Ovary (tissue), 9 donors: Measurements from ENCODE around the gene DMRT3. TPM values are rescaled to one million over a fixed set of nuclear protein-coding genes. Genes with fewer than 3 reads are reported as not detected.

Experiments used
- DNase-seq, 5 donors: peaks; one replicate each; pipeline ENCODE4 v3.0.0-alpha.2; 2019 to 2020
- H3K27ac ChIP-seq, 2 donors: fragments of 200-600 bp; one replicate each; pipeline versions ENCODE4 v1.5.1 to v1.8.0; 2019 to 2022
- H3K27me3 ChIP-seq: fragments of 200-600 bp; one replicate; pipeline ENCODE4 v1.8.0; 2022
- H3K36me3 ChIP-seq: fragments of 200-600 bp; sonication (generic); one replicate; pipeline ENCODE4 v1.5.1; 2019
- H3K4me1 ChIP-seq: one replicate; pipeline ENCODE4 v1.8.1; 2013; ENCODE audit warnings: mild to moderate bottlenecking, moderate library complexity; ENCODE audit not compliant: insufficient read depth
- H3K4me3 ChIP-seq: fragments of 200-600 bp; sonication (generic); one replicate; pipeline ENCODE4 v1.5.1; 2017
- H3K9me3 ChIP-seq, 2 donors: fragments of 200-600 bp in 1 of 2; sonication (generic) in 1 of 2; one replicate each; pipeline versions ENCODE4 v1.5.1 to v1.8.1; 2013 to 2019; ENCODE audit warnings: mild to moderate bottlenecking in 1 of 2, moderate library complexity in 1 of 2
- EP300 ChIP-seq: sonication (generic); formaldehyde crosslinking; IDR thresholded peaks from one replicate; pipeline ENCODE4 v1.6.1; 2017; ENCODE audit warnings: antibody characterized with exemption
- POLR2A ChIP-seq: fragments of 450-650 bp; IDR thresholded peaks from one replicate; pipeline ENCODE4 v1.6.1; 2017; ENCODE audit warnings: antibody characterized with exemption, mild to moderate bottlenecking, moderate library complexity
- WGBS, 3 donors: extraction: QIAGEN DNeasy Blood & Tissue Kit in 1 of 3; methylation state at CpG; one replicate each; pipeline versions ENCODE4 v1.1.5 to v1.1.7; 2013 to 2017; 5-methylcytosine and 5-hydroxymethylcytosine counted together
- intact Hi-C, 4 donors: fragments of 100-400 bp; cut with DNase I; formaldehyde crosslinking; loops; one replicate each; pipeline versions ENCODE4 v1.11.0 to v1.15.1; 2022 to 2023
- polyA plus RNA-seq, 2 donors: library from polyadenylated mRNA; stranded (reverse); fragments of 200-250 nt in 1 of 2; fragments of 350-450 nt in 1 of 2; fragmentation: Illumina TruSeq in 1 of 2; extraction: RNeasy Lipid Tissue Mini Kit (QIAGEN cat#74804) in 1 of 2; gene quantifications; one replicate each; pipeline ENCODE4 v1.2.3, GENCODE V29; 2013 to 2014
- total RNA-seq, 7 donors: library from RNA; depleted of rRNA in 2 of 7; stranded (reverse); fragments of >200 nt in 2 of 7; fragmentation: NEBNext Ultra II Directional in 3 of 7; extraction: Animal tissue kit (Norgen Biotek cat#: 25700) in 3 of 7; gene quantifications; one replicate each; pipeline versions ENCODE4 v1.1.0 to v1.2.4, GENCODE V29; 2016 to 2023
- TF ChIP-seq, protein P1 (sequence below), 3 donors: fragments of 450-650 bp in 2 of 3; fragments of 200-600 bp in 1 of 3; IDR thresholded peaks; one replicate each; pipeline versions ENCODE4 v1.5.1 to v1.8.0; 2016 to 2022; ENCODE audit warnings: antibody characterized with exemption in 3 of 3, mild to moderate bottlenecking in 1 of 3
- donor health status: DM: no; HTN: no; CAD: no; lungs with moderate emphysema.
- donor health status: DM: no; HTN: no; CAD: no.
- donor health status: Bipolar disorder and iron deficiency.
- donor health status: DM: yes; HTN: yes; CAD: no.
- donor health status: DM: no; HTN: no; CAD: no.
- donor health status: DM: yes; HTN: yes; CAD: no.

Gene DMRT3
- total and polyA plus RNA-seq, 9 donors: 0.17 TPM; not detected in 8

DNA sequence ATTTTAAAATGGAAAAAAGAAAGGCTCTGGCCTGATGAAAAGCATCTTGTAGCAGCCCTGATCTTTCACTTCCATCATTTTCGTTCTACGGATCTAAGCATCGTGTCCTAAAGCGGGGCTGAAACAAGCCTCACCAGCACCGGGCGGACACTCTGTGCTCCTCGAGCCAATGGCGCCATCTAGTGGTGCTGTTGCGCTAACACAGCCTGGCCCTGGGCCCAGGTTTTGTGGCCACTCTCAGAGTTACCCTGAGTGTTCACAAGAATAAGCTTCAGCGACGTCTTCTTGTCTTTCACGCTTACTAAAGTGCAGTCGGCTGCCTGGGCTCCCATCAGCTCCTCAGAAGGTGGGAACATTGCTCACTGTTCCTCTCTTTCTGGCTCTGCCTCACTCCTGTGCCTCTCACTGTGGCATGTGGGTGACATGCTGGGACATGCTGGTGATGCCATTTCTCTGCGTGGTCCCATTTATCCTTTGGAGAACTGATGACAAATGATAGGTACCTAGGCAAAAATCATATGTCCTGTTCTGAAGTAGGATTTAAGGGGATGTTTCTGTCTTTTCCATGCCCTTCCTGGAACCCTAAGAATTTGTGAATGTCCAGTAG is 32.7 kb downstream of the DMRT3 start:
- no peak overlapping the region for H3K27ac ChIP-seq
- no peaks in the 10 kb centered on the region for H3K4me1 ChIP-seq
- DNase-seq: peak; percentile 38 to 85 (median 66)
- 7 to 8% (median 7%) methylated on average over 14 of the region's 14 CpGs for WGBS, 3 donors
- no peaks in the 10 kb centered on the region for H3K27me3 ChIP-seq
- H3K9me3 ChIP-seq: no peaks in the 10 kb centered on the region
- no peak overlapping the region for H3K4me3 ChIP-seq
- H3K36me3 ChIP-seq: no peaks in the 10 kb centered on the region
- TF ChIP-seq POLR2A: no peak
- no peak for TF ChIP-seq EP300
- TF ChIP-seq, protein P1, sequence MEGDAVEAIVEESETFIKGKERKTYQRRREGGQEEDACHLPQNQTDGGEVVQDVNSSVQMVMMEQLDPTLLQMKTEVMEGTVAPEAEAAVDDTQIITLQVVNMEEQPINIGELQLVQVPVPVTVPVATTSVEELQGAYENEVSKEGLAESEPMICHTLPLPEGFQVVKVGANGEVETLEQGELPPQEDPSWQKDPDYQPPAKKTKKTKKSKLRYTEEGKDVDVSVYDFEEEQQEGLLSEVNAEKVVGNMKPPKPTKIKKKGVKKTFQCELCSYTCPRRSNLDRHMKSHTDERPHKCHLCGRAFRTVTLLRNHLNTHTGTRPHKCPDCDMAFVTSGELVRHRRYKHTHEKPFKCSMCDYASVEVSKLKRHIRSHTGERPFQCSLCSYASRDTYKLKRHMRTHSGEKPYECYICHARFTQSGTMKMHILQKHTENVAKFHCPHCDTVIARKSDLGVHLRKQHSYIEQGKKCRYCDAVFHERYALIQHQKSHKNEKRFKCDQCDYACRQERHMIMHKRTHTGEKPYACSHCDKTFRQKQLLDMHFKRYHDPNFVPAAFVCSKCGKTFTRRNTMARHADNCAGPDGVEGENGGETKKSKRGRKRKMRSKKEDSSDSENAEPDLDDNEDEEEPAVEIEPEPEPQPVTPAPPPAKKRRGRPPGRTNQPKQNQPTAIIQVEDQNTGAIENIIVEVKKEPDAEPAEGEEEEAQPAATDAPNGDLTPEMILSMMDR (IDR thresholded peaks at IDR 0.05): peak in 2 of 3 donors; percentile 24 to 36
- intact Hi-C loops: loop anchor here in 1 of 4 donors (10.0 kb wide), 1 partner anchor 624 kb away; no protein-coding TSS in a partner anchor

DNA sequence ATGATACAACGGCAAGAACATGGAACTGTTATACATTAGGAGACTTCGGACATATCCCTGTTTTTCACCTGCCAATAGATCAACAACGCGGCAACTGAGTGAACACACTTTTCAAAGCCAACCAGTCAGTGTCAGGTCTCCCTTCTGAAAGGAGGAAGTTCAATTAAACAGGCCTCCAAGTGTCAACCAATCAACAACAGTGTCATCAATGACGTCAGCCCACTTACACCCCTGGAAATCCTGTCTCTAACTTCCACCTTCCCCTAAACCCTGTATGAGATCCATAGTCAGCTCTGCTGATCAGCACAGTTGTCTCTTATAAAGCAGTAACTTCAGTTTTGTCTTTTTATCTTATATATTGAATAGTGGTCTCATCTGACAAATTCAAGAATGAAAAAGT is 36.6 kb downstream of the DMRT3 start:
- Histone ChIP-seq H3K9me3 (no peaks in the 10 kb centered on the region), H3K27me3 (no peaks in the 10 kb centered on the region), H3K27ac (no peak overlapping the region), H3K4me3 (no peak overlapping the region), H3K4me1 (no peaks in the 10 kb centered on the region), H3K36me3 (no peaks in the 10 kb centered on the region)
- no peak for DNase-seq
- 64 to 72% (median 72%) methylated on average over 5 of the region's 5 CpGs for WGBS, 3 donors
- TF ChIP-seq EP300 (no peak), POLR2A (no peak)
- TF ChIP-seq, protein P1 (IDR thresholded peaks at IDR 0.05): no peak
- intact Hi-C loops: no loop called here

DNA sequence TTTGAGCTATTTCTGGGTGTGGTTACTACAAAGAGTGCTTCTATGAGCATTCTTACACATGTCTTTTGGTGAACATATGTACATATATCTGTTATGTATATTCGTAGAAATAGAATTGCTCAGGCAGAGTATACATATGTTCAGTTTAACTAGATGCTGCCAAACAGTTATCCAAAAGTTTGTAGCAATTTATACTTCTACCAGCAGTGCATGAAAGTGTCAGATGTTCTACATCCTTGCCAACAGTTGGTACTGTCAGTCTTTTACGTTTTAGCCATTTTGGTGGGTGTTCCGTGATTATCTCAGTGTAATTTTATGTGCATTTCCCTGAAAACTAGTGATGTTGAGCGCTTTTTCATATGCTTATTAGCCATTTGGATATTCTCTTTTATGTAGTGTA is 37.8 kb downstream of the DMRT3 start:
- intact Hi-C loops: no loop called here
- no peak for DNase-seq
- Histone ChIP-seq H3K36me3 (no peaks in the 10 kb centered on the region), H3K9me3 (no peaks in the 10 kb centered on the region), H3K4me1 (no peaks in the 10 kb centered on the region), H3K27ac (no peak overlapping the region), H3K27me3 (no peaks in the 10 kb centered on the region), H3K4me3 (no peak overlapping the region)
- no peak for TF ChIP-seq EP300
- TF ChIP-seq, protein P1 (IDR thresholded peaks at IDR 0.05): no peak
- TF ChIP-seq POLR2A: no peak
- WGBS, 3 donors: 75 to 81% (median 80%) methylated on average over 4 of the region's 4 CpGs

DNA sequence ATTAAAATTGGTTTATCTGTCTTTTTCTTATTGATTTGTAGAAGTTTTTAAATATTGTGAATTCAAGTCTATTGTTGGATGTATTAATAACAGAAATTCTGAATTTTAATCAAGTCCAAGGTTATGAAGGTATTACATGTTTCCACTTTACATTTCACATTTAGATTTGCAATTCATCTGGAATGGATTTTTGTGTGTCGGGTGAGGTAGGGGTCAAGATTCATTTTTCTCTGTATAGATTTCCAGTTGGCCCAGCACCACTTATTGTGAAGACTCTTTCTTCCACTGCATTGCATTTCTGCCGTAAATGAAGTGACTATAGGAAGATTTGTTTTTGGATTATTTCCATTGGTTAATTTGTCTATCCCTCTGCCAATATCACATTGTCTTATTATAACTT is 38.2 kb downstream of the DMRT3 start:
- no peak for TF ChIP-seq POLR2A
- TF ChIP-seq EP300: no peak
- TF ChIP-seq, protein P1 (IDR thresholded peaks at IDR 0.05): no peak
- Histone ChIP-seq H3K36me3 (no peaks in the 10 kb centered on the region), H3K27me3 (no peaks in the 10 kb centered on the region), H3K27ac (no peak overlapping the region), H3K9me3 (no peaks in the 10 kb centered on the region), H3K4me1 (no peaks in the 10 kb centered on the region), H3K4me3 (no peak overlapping the region)
- DNase-seq: no peak
- intact Hi-C loops: no loop called here
- WGBS, 3 donors: 88 to 91% (median 90%) methylated on average over 2 of the region's 2 CpGs
